Right atrium auricular region (tissue), 2 donors: ENCODE measurements around the gene UBE2S. TPM values are rescaled to one million over a fixed set of nuclear protein-coding genes. Genes with fewer than 3 reads are reported as not detected.
A peak's percentile ranks its signal among the peaks of the same experiment; 100 is the strongest.

Experiments
- DNase-seq: peaks from one replicate; pipeline ENCODE4 v3.0.0-alpha.2; 2019; ENCODE audit warnings: low spot score
- H3K27ac ChIP-seq, 2 donors: fragments of 200-600 bp; sonication (generic); 1 replicate in 1 of 2; 2 replicates in 1 of 2; pipeline ENCODE4 v1.5.1; 2016 to 2019
- H3K27me3 ChIP-seq, 2 donors: fragments of 200-600 bp; sonication (generic); one replicate each; pipeline versions ENCODE4 v1.5.1 to v1.6.0; 2017 to 2019
- H3K36me3 ChIP-seq: fragments of 200-600 bp; sonication (generic); one replicate; pipeline ENCODE4 v1.5.1; 2016
- H3K4me1 ChIP-seq, 2 donors: fragments of 200-600 bp; sonication (generic); one replicate each; pipeline versions ENCODE4 v1.5.1 to v1.6.0; 2017 to 2019
- H3K4me3 ChIP-seq, 2 donors: fragments of 200-600 bp; sonication (generic); 1 replicate in 1 of 2; 2 replicates in 1 of 2; pipeline ENCODE4 v1.5.1; 2017 to 2019; ENCODE audit warnings: mild to moderate bottlenecking in 1 of 2, moderate library complexity in 1 of 2
- H3K9me3 ChIP-seq, 2 donors: fragments of 200-600 bp; sonication (generic); one replicate each; pipeline ENCODE4 v1.5.1; 2019
- total RNA-seq, 2 donors: library from RNA; depleted of rRNA; stranded (reverse); fragments of >200 nt; gene quantifications; one replicate each; pipeline ENCODE4 v1.1.0, GENCODE V29; 2016
- TF ChIP-seq, protein P1 (sequence below), 2 donors: fragments of 200-600 bp; sonication (generic); IDR thresholded peaks; one replicate each; pipeline ENCODE4 v1.5.1; 2019; ENCODE audit warnings: antibody characterized with exemption in 2 of 2

The UBE2S gene
- total RNA-seq, 2 donors from 2014 or later, result 19.1 to 22.0 TPM

- Histone ChIP-seq H3K27ac (no peak overlapping the region), H3K36me3 (peaks cover 32% of the 10 kb centered on the region), H3K4me1 (peaks cover 0 to 41% of the 10 kb centered on the region in 2 donors), H3K4me3 (no peak overlapping the region), H3K27me3 (no peaks in the 10 kb centered on the region), H3K9me3 (no peaks in the 10 kb centered on the region)
- TF ChIP-seq, protein P1, sequence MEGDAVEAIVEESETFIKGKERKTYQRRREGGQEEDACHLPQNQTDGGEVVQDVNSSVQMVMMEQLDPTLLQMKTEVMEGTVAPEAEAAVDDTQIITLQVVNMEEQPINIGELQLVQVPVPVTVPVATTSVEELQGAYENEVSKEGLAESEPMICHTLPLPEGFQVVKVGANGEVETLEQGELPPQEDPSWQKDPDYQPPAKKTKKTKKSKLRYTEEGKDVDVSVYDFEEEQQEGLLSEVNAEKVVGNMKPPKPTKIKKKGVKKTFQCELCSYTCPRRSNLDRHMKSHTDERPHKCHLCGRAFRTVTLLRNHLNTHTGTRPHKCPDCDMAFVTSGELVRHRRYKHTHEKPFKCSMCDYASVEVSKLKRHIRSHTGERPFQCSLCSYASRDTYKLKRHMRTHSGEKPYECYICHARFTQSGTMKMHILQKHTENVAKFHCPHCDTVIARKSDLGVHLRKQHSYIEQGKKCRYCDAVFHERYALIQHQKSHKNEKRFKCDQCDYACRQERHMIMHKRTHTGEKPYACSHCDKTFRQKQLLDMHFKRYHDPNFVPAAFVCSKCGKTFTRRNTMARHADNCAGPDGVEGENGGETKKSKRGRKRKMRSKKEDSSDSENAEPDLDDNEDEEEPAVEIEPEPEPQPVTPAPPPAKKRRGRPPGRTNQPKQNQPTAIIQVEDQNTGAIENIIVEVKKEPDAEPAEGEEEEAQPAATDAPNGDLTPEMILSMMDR (IDR thresholded peaks at IDR 0.05), result no peak
- DNase-seq, result no peak
Observed at GRCh38 chr19:55389386-55390317, 17.9 kb downstream of the UBE2S start.

DNA sequence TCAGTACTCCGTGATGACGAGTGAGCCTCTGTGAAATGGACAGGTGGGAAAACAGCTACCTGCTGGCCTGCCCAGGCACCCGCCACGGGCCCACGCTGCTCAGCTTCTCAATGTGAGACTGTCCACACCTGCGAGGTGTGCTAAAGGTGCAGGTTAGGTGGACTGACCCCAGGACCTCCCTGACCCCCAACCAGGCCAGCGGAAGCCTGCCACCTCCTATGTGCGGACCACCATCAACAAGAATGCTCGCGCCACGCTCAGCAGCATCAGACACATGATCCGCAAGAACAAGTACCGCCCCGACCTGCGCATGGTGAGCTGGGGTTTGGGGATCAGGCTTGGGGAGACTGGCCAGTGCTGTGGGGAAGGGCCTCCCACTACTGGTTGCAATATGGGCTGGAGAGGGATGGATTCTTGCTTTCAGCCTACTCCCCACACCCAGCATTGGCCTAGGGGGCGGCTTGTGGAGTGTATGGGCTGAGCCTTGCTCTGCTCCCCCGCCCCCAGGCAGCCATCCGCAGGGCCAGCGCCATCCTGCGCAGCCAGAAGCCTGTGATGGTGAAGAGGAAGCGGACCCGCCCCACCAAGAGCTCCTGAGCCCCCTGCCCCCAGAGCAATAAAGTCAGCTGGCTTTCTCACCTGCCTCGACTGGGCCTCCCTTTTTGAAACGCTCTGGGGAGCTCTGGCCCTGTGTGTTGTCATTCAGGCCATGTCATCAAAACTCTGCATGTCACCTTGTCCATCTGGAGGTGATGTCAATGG is 19.7 kb downstream of the UBE2S start:
- H3K27me3 ChIP-seq, result no peaks in the 10 kb centered on the region
- no peaks in the 10 kb centered on the region for H3K9me3 ChIP-seq
- peaks cover 32% of the 10 kb centered on the region for H3K36me3 ChIP-seq
- peaks cover 0 to 53% of the 10 kb centered on the region in 2 donors for H3K4me1 ChIP-seq
- H3K4me3 ChIP-seq, result peak overlapping the region; percentile 4 to 82
- TF ChIP-seq, protein P1 (IDR thresholded peaks at IDR 0.05), result no peak
- no peak for DNase-seq
- H3K27ac ChIP-seq, result no peak overlapping the region

- TF ChIP-seq, protein P1 (IDR thresholded peaks at IDR 0.05), result no peak
- DNase-seq, result no peak
- Histone ChIP-seq H3K36me3 (peaks cover 32% of the 10 kb centered on the region), H3K27ac (peak overlapping the region; percentile 91 to 92), H3K27me3 (no peaks in the 10 kb centered on the region), H3K4me1 (peaks cover 0 to 54% of the 10 kb centered on the region in 2 donors), H3K4me3 (peak overlapping the region; percentile 58 to 82), H3K9me3 (no peaks in the 10 kb centered on the region)
Observed at GRCh38 chr19:55386493-55386971, 21.1 kb downstream of the UBE2S start.

- H3K4me1 ChIP-seq, result peaks cover 0 to 54% of the 10 kb centered on the region in 2 donors
- TF ChIP-seq, protein P1 (IDR thresholded peaks at IDR 0.05), result no peak
Observed at GRCh38 chr19:55385724-55386492, 21.7 kb downstream of the UBE2S start, which contains the start of gene RPL28. RPL28 (plus strand) TSS chr19:55385932; CDS start chr19:55386358, 426 bp downstream.

More at GRCh38 chr19:55385724-55386492, 21.7 kb downstream of the UBE2S start, which contains the start of gene RPL28:
- peaks cover 32% of the 10 kb centered on the region for H3K36me3 ChIP-seq
- H3K4me3 ChIP-seq, result peak within 1 kb of the TSS; percentile 58 to 82
- peak within 1 kb of the TSS; percentile 91 to 92 for H3K27ac ChIP-seq
- no peaks in the 10 kb centered on the region for H3K9me3 ChIP-seq
- no peaks in the 10 kb centered on the region for H3K27me3 ChIP-seq
- peak; percentile 99 for DNase-seq
